Measurements from ENCODE around the gene TUNAR.

Gene TUNAR

GRCh38 chr14:95946867-95947266, 70.2 kb downstream of the TUNAR start:
- Histone ChIP-seq H3K9ac (ENCODE audit: low read depth, low read length) (no peak overlapping the region), H3K79me2 (ENCODE audit: insufficient read depth, low read length) (no peaks in the 10 kb centered on the region), H3K4me2 (ENCODE audit: insufficient read depth, low read length) (no peak overlapping the region), H3K36me3 (ENCODE audit: insufficient read depth, low read length) (no peaks in the 10 kb centered on the region), H3K4me1 (ENCODE audit: insufficient read depth, low read length) (no peaks in the 10 kb centered on the region), H3K9me3 (ENCODE audit: insufficient read depth, low read length, severe bottlenecking) (peaks cover 7% of the 10 kb centered on the region), H3K27me3 (ENCODE audit: insufficient read depth, low read length, poor library complexity) (no peaks in the 10 kb centered on the region), H2AFZ (ENCODE audit: low read depth, low read length) (no peak overlapping the region), H3K4me3 (ENCODE audit: low read depth in 1 of 2, low read length in 2 of 2) (no peak overlapping the region), H3K27ac (ENCODE audit: low read length) (no peak overlapping the region), H4K20me1 (ENCODE audit: insufficient read depth, low read length) (no peaks in the 10 kb centered on the region)
- ATAC-seq (ENCODE audit: insufficient read depth, low read depth) (no peak), DNase-seq (no peak)
- TF ChIP-seq, protein P1, sequence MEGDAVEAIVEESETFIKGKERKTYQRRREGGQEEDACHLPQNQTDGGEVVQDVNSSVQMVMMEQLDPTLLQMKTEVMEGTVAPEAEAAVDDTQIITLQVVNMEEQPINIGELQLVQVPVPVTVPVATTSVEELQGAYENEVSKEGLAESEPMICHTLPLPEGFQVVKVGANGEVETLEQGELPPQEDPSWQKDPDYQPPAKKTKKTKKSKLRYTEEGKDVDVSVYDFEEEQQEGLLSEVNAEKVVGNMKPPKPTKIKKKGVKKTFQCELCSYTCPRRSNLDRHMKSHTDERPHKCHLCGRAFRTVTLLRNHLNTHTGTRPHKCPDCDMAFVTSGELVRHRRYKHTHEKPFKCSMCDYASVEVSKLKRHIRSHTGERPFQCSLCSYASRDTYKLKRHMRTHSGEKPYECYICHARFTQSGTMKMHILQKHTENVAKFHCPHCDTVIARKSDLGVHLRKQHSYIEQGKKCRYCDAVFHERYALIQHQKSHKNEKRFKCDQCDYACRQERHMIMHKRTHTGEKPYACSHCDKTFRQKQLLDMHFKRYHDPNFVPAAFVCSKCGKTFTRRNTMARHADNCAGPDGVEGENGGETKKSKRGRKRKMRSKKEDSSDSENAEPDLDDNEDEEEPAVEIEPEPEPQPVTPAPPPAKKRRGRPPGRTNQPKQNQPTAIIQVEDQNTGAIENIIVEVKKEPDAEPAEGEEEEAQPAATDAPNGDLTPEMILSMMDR (IDR thresholded peaks at IDR 0.05; ENCODE audit: borderline replicate concordance, extremely low read depth, low read length, poor library complexity, severe bottlenecking) = no peak
- no peak for TF ChIP-seq EZH2 (IDR thresholded peaks at IDR 0.05; ENCODE audit: borderline replicate concordance, low read depth, low read length, severe bottlenecking)

DNA sequence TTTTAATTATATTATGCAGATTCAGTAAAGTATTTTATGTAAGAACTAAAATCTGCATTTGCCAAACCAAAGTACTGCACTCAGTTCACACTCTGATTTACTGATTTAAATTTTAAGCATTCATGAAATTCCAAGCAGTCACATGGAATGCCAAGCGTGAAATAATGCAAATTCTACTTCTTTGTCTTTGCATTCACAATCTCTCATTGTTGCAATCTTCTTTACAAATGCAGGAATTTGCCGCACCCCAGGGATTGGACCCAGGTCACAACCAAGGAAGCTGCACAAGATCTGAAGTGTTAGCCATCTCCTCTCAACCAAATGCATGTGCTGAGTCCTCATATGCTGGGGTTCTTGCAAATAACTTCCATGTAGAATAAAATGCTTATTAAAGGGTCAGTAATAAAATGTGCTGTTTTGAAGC, 71.9 kb downstream of the TUNAR start:
- DNase-seq (no peak), ATAC-seq (ENCODE audit: insufficient read depth, low read depth) (no peak)
- H2AFZ ChIP-seq (ENCODE audit: low read depth, low read length) = no peak overlapping the region
- no peaks in the 10 kb centered on the region for H3K79me2 ChIP-seq (ENCODE audit: insufficient read depth, low read length)
- no peak overlapping the region for H3K9ac ChIP-seq (ENCODE audit: low read depth, low read length)
- no peaks in the 10 kb centered on the region for H3K4me1 ChIP-seq (ENCODE audit: insufficient read depth, low read length)
- H3K27ac ChIP-seq (ENCODE audit: low read length) = no peak overlapping the region
- no peaks in the 10 kb centered on the region for H4K20me1 ChIP-seq (ENCODE audit: insufficient read depth, low read length)
- no peaks in the 10 kb centered on the region for H3K27me3 ChIP-seq (ENCODE audit: insufficient read depth, low read length, poor library complexity)
- TF ChIP-seq, protein P1 (IDR thresholded peaks at IDR 0.05; ENCODE audit: borderline replicate concordance, extremely low read depth, low read length, poor library complexity, severe bottlenecking) = no peak
- no peak for TF ChIP-seq EZH2 (IDR thresholded peaks at IDR 0.05; ENCODE audit: borderline replicate concordance, low read depth, low read length, severe bottlenecking)
- H3K4me3 ChIP-seq (ENCODE audit: low read depth in 1 of 2, low read length in 2 of 2) = no peak overlapping the region
- no peak overlapping the region for H3K4me2 ChIP-seq (ENCODE audit: insufficient read depth, low read length)
- no peaks in the 10 kb centered on the region for H3K9me3 ChIP-seq (ENCODE audit: insufficient read depth, low read length, severe bottlenecking)
- no peaks in the 10 kb centered on the region for H3K36me3 ChIP-seq (ENCODE audit: insufficient read depth, low read length)

DNA sequence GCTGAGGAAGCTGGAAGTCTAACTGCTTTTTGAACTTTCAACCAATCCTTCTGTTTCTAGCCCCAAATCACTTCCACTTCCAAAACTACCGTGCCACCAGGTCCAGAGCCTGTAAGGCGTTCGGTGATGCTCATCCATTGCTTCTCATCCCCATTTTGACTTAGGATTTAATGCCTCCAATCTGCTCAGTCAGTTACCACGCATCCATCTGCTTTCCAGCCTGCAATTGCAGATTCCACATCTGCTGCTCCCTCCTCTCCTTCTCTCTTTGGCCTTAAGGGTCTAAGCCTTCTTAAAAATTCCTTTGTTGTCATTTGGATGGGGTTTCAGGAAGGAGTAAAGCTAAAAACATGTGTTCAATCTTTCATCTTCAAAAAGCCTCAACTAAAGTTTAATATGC, 74.7 kb downstream of the TUNAR start:
- H3K4me2 ChIP-seq (ENCODE audit: insufficient read depth, low read length) = no peak overlapping the region
- H3K27ac ChIP-seq (ENCODE audit: low read length) = no peak overlapping the region
- no peak overlapping the region for H3K9ac ChIP-seq (ENCODE audit: low read depth, low read length)
- no peaks in the 10 kb centered on the region for H3K27me3 ChIP-seq (ENCODE audit: insufficient read depth, low read length, poor library complexity)
- no peaks in the 10 kb centered on the region for H3K4me1 ChIP-seq (ENCODE audit: insufficient read depth, low read length)
- DNase-seq (no peak), ATAC-seq (ENCODE audit: insufficient read depth, low read depth) (no peak)
- TF ChIP-seq EZH2 (IDR thresholded peaks at IDR 0.05; ENCODE audit: borderline replicate concordance, low read depth, low read length, severe bottlenecking) = no peak
- TF ChIP-seq, protein P1 (IDR thresholded peaks at IDR 0.05; ENCODE audit: borderline replicate concordance, extremely low read depth, low read length, poor library complexity, severe bottlenecking) = no peak
- H3K9me3 ChIP-seq (ENCODE audit: insufficient read depth, low read length, severe bottlenecking) = no peaks in the 10 kb centered on the region
- H3K79me2 ChIP-seq (ENCODE audit: insufficient read depth, low read length) = no peaks in the 10 kb centered on the region
- H3K4me3 ChIP-seq (ENCODE audit: low read depth in 1 of 2, low read length in 2 of 2) = no peak overlapping the region
- no peak overlapping the region for H2AFZ ChIP-seq (ENCODE audit: low read depth, low read length)
- H3K36me3 ChIP-seq (ENCODE audit: insufficient read depth, low read length) = no peaks in the 10 kb centered on the region
- no peaks in the 10 kb centered on the region for H4K20me1 ChIP-seq (ENCODE audit: insufficient read depth, low read length)
